HG02973 (cell line): ENCODE data around the gene CHN2.
"Not testable (repeated sequence)": the region's sequence is repeated elsewhere in the genome, so short reads cannot be mapped to it uniquely, and the experiment has no call there.

Source experiments
- ATAC-seq: cut with Tn5 transposase; IDR thresholded peaks from one replicate; pipeline ENCODE4 v1.9.1; 2021; ENCODE audit warnings: moderate library complexity; ENCODE audit not compliant: unreplicated experiment

Gene CHN2

DNA sequence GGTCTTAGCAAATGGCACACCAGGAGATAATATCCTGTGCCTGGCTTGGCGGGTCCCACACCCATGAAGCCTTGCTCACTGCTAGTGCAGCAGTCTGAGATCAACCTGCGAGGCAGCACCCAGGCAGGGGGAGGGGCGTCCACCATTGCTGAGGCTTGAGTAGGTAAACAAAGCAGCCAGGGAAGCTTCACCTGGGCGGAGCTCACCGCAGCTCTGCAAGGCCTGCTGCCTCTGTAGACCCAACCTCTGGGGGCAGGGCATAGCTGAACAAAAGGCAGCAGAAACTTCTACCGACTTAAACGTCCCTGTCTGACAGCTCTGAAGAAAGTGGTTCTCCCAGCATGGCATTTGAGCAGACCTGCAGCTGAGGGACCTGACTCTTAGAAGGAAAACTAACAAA is 334.0 kb downstream of the CHN2 start:
- not testable (repeated sequence) for ATAC-seq
